ENCODE measurements around the gene LORICRIN. TPM values are rescaled to one million over a fixed set of nuclear protein-coding genes. Genes with fewer than 3 reads are reported as not detected.
A peak's percentile ranks its signal among the peaks of the same experiment; 100 is the strongest.
"Not testable (repeated sequence)": the region's sequence is repeated elsewhere in the genome, so short reads cannot be mapped to it uniquely, and the experiment has no call there.

LORICRIN gene
- total and polyA plus RNA-seq, 2 experiments from 2014 or later = not detected

DNA sequence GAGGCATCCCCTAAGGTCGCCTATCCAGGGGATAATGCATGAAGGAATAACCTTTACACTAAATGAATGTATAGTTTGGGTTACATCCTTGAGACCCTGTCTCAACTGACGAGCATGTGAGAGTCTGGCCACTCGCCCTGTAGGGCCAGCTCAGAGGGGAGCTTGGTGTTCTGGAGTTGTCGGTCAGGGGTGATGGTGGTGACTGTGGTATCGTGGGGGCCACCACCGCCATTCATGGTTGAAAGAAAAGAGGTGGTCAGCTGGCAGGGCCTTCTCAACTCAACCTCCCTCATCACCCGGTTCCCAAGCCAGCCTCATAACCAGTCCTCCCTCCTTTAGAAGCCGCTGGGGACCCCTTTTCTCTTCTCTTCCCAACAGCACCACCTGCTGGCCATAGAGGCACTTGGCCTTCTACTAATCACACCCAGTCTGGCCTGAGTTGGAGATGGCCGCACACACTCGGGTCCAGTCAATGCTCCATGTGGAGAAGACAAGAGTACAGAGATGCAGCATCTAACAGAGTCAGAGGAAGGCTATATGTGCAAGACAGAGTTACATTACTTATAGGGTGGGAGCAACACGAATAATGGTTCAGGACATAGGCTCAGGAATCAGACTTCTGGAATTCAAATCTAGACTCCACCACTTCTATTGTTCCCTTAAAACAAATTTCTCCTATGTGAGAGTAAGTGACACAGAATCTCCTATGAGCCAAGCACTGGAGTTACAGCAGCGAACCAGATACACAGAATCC is 30.2 kb upstream of the LORICRIN start:
- 50% methylated on average over 12 of the region's 12 CpGs for whole genome bisulfite sequencing (ENCODE audit: low lambda C conversion rate, missing lambda C conversion rate)

DNA sequence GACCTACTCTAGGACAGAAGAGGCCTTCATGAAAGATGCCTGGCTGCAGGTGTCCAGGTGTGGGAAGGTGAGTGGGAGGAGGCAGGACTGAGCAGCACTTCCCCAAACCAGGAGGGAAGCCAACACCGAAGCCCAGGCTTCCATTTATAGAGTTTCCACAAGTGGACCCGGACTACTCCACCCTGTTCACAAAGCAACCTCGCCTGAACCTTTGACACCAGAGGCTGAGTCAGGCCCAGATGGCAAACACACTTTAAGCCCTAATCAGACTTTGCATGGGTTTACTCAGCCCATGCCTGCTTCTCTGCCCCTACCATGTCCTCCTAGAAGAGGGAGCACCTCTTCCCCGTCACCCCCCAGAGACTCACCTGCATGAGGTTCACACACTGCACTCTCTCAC is 28.1 kb upstream of the LORICRIN start:
- H3K4me2 ChIP-seq = no peak overlapping the region
- WGBS (ENCODE audit: low lambda C conversion rate, missing lambda C conversion rate) = 65% methylated on average over 4 of the region's 4 CpGs
- no peak overlapping the region for H3K4me3 ChIP-seq
- no peaks in the 10 kb centered on the region for H4K20me1 ChIP-seq (ENCODE audit: insufficient read depth, poor library complexity, severe bottlenecking)
- H2AFZ ChIP-seq = no peak overlapping the region
- H3K4me1 ChIP-seq (ENCODE audit: insufficient read depth) = no peaks in the 10 kb centered on the region
- H3K27ac ChIP-seq = no peak overlapping the region
- no peak for DNase-seq (ENCODE audit: low spot score)
- no peaks in the 10 kb centered on the region for H3K27me3 ChIP-seq
- H3K9me2 ChIP-seq (replicated peaks; ENCODE audit: insufficient read depth) = no peaks in the 10 kb centered on the region
- H3K9me3 ChIP-seq (ENCODE audit: low read depth) = no peaks in the 10 kb centered on the region
- no peaks in the 10 kb centered on the region for H3K36me3 ChIP-seq (replicated peaks; ENCODE audit: insufficient read depth, low read depth)
- no peaks in the 10 kb centered on the region for H3K79me2 ChIP-seq
- TF ChIP-seq EZH2 (IDR thresholded peaks at IDR 0.05; ENCODE audit: borderline replicate concordance) = no peak
- no peak for TF ChIP-seq EZH2phosphoT487 (IDR thresholded peaks at IDR 0.05; ENCODE audit: low read depth, severe bottlenecking, unreplicated experiment)
- TF ChIP-seq, protein P1, sequence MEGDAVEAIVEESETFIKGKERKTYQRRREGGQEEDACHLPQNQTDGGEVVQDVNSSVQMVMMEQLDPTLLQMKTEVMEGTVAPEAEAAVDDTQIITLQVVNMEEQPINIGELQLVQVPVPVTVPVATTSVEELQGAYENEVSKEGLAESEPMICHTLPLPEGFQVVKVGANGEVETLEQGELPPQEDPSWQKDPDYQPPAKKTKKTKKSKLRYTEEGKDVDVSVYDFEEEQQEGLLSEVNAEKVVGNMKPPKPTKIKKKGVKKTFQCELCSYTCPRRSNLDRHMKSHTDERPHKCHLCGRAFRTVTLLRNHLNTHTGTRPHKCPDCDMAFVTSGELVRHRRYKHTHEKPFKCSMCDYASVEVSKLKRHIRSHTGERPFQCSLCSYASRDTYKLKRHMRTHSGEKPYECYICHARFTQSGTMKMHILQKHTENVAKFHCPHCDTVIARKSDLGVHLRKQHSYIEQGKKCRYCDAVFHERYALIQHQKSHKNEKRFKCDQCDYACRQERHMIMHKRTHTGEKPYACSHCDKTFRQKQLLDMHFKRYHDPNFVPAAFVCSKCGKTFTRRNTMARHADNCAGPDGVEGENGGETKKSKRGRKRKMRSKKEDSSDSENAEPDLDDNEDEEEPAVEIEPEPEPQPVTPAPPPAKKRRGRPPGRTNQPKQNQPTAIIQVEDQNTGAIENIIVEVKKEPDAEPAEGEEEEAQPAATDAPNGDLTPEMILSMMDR (IDR thresholded peaks at IDR 0.05; ENCODE audit: poor library complexity) = no peak

More for the DNA sequence above, 30.2 kb upstream of the LORICRIN start:
- H3K4me3 ChIP-seq; H3K4me2 ChIP-seq; H3K9me2 ChIP-seq (replicated peaks; ENCODE audit: insufficient read depth); H3K9me3 ChIP-seq (ENCODE audit: low read depth); H3K4me1 ChIP-seq (ENCODE audit: insufficient read depth); H2AFZ ChIP-seq; H3K27ac ChIP-seq; DNase-seq (ENCODE audit: low spot score); H3K36me3 ChIP-seq (replicated peaks; ENCODE audit: insufficient read depth, low read depth); H3K79me2 ChIP-seq; H3K27me3 ChIP-seq; H4K20me1 ChIP-seq (ENCODE audit: insufficient read depth, poor library complexity, severe bottlenecking): not testable (repeated sequence)
- TF ChIP-seq, protein P1 (IDR thresholded peaks at IDR 0.05; ENCODE audit: poor library complexity) = peak; percentile 11

DNA sequence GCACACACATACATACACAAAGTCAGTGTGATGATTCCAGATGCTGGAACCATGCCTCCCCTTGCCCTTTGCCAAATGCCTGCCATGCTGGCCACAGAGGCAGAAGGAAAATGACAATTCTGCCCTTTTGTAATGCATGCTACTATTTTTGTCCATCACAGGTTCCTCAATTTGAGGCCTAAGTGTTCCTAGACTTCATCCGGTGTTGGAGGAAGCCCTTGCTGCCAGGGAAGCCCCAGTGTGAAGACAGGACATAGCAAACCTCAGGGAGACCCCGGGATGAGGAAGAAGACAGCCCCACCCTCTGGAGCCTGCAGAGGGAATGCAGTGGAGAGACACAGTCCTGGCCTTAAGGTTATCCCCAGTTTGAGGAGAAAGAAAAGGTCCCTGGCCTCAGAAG is 27.7 kb upstream of the LORICRIN start:
- no peak for TF ChIP-seq EZH2phosphoT487 (IDR thresholded peaks at IDR 0.05; ENCODE audit: low read depth, severe bottlenecking, unreplicated experiment)
- TF ChIP-seq, protein P1 (IDR thresholded peaks at IDR 0.05; ENCODE audit: poor library complexity) = no peak
- no peak for TF ChIP-seq EZH2 (IDR thresholded peaks at IDR 0.05; ENCODE audit: borderline replicate concordance)
- Histone ChIP-seq H4K20me1 (ENCODE audit: insufficient read depth, poor library complexity, severe bottlenecking) (no peaks in the 10 kb centered on the region), H3K9me2 (replicated peaks; ENCODE audit: insufficient read depth) (no peaks in the 10 kb centered on the region), H3K36me3 (replicated peaks; ENCODE audit: insufficient read depth, low read depth) (no peaks in the 10 kb centered on the region), H3K27me3 (no peaks in the 10 kb centered on the region), H3K79me2 (no peaks in the 10 kb centered on the region), H3K9me3 (ENCODE audit: low read depth) (no peaks in the 10 kb centered on the region), H3K4me1 (ENCODE audit: insufficient read depth) (no peaks in the 10 kb centered on the region), H3K4me2 (no peak overlapping the region), H3K4me3 (no peak overlapping the region), H3K27ac (no peak overlapping the region), H2AFZ (no peak overlapping the region)
- no peak for DNase-seq (ENCODE audit: low spot score)
- 43% methylated on average over 2 of the region's 2 CpGs for WGBS (ENCODE audit: low lambda C conversion rate, missing lambda C conversion rate)

Measured in hepatocyte (in vitro differentiated cells).